Bronchial epithelial cell (primary cell): ENCODE data around the gene PPM1K. TPM values are rescaled to one million over a fixed set of nuclear protein-coding genes. Genes with fewer than 3 reads are reported as not detected.
A peak's percentile ranks its signal among the peaks of the same experiment; 100 is the strongest.

Experiments
- DNase-seq: peaks from one replicate; pipeline ENCODE4 v3.0.0-alpha.2; 2010; ENCODE audit warnings: low read depth
- FAIRE-seq: peaks from 2 replicates; lab custom pipeline; 2011; peaks lifted over from hg19 to GRCh38; lab: Jason Lieb, UNC
- H3K27me3 ChIP-seq: 2 replicates; pipeline ENCODE4 v1.5.1; 2011; ENCODE audit warnings: low read length; ENCODE audit not compliant: control insufficient read depth, insufficient read depth
- H3K36me3 ChIP-seq: 2 replicates; pipeline ENCODE4 v1.5.1; 2011; ENCODE audit warnings: low read length; ENCODE audit not compliant: control insufficient read depth, insufficient read depth
- H3K4me3 ChIP-seq: 2 replicates; pipeline ENCODE4 v1.5.1; 2011; ENCODE audit warnings: mild to moderate bottlenecking, low read depth, low read length, control low read depth
- total RNA-seq: library from RNA; depleted of rRNA; stranded (reverse); fragments of >200 nt; gene quantifications from 2 replicates; pipeline ENCODE4 v1.2.1, GENCODE V29; 2014
- TF ChIP-seq, protein P1 (sequence below): IDR thresholded peaks from 2 replicates; pipeline ENCODE4 v1.5.1; 2011; ENCODE audit warnings: mild to moderate bottlenecking, moderate library complexity, low read length, control low read depth, inconsistent platforms; ENCODE audit not compliant: insufficient read depth, severe bottlenecking

Gene PPM1K
- total RNA-seq, 1 donor from 2014 or later: 9.5 TPM

- H3K27me3 ChIP-seq: no peaks in the 10 kb centered on the region
- TF ChIP-seq, protein P1, sequence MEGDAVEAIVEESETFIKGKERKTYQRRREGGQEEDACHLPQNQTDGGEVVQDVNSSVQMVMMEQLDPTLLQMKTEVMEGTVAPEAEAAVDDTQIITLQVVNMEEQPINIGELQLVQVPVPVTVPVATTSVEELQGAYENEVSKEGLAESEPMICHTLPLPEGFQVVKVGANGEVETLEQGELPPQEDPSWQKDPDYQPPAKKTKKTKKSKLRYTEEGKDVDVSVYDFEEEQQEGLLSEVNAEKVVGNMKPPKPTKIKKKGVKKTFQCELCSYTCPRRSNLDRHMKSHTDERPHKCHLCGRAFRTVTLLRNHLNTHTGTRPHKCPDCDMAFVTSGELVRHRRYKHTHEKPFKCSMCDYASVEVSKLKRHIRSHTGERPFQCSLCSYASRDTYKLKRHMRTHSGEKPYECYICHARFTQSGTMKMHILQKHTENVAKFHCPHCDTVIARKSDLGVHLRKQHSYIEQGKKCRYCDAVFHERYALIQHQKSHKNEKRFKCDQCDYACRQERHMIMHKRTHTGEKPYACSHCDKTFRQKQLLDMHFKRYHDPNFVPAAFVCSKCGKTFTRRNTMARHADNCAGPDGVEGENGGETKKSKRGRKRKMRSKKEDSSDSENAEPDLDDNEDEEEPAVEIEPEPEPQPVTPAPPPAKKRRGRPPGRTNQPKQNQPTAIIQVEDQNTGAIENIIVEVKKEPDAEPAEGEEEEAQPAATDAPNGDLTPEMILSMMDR: no peak
- DNase-seq (no peak), FAIRE-seq (no peak)
- no peaks in the 10 kb centered on the region for H3K36me3 ChIP-seq
- H3K4me3 ChIP-seq: peak overlapping the region; percentile 57
These were observed 511 bp downstream of the PPM1K start for GRCh38 chr4:88283661-88284438.

DNA sequence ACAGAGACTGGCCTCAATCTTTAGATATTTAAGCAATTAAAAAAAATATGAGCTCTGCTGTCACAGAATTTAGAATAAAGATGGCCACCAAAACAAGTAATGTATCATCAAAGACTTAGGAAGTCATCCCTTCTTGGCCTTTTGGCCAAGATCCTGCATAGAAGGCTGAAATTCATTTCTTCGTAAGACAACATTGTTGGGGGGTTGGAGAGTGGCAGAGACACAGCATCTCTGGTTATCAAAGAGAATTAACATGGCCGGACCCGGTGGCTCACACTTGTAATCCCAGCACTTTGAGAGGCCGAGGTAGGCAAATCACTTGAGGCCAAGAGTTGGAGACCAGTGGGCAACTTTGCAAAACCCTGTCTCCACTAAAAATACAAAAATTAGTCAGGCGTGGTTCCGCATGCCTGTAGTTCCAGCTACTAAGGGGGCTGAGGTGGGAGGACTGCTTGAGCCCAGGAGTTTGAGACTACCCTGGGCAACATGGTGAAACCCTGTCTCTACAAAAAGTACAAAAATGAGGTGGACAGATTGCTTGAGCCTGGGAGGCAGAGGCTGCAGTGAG, 4.0 kb downstream of the PPM1K start:
- TF ChIP-seq, protein P1: no peak
- DNase-seq (no peak), FAIRE-seq (no peak)
- Histone ChIP-seq H3K4me3 (no peak overlapping the region), H3K27me3 (no peaks in the 10 kb centered on the region), H3K36me3 (no peaks in the 10 kb centered on the region)

DNA sequence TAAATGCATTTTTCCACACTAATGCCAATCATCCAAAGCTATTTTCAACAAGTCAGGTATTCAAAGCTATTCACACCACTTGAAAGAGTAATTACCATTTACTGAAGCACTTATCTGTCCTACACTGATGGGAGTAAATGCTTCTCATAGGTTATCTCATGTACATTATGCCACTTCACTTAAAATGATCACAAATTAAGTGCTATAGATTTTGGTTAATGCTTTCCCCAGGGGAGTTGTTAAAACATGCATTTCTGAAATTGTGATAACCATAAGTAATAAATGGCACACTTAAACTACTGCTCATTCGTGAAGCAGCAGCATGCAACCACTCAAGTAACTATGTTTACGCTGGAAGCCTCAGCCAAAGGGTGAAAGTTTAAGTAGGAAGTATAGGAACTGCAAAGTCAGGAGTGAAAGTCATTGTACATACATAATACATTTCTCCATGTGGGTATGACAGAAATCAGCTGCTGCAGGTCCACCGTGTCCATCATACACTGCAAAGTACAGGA, 6.6 kb downstream of the PPM1K start:
- FAIRE-seq: peak; percentile 23
- DNase-seq: no peak
- H3K27me3 ChIP-seq: no peaks in the 10 kb centered on the region
- TF ChIP-seq, protein P1: no peak
- no peaks in the 10 kb centered on the region for H3K36me3 ChIP-seq
- no peak overlapping the region for H3K4me3 ChIP-seq

- no peaks in the 10 kb centered on the region for H3K27me3 ChIP-seq
- no peak for DNase-seq
- H3K36me3 ChIP-seq: no peaks in the 10 kb centered on the region
- FAIRE-seq: no peak
- TF ChIP-seq, protein P1: no peak
- H3K4me3 ChIP-seq: no peak overlapping the region
These were observed 7.2 kb downstream of the PPM1K start for GRCh38 chr4:88276952-88277710.

DNA sequence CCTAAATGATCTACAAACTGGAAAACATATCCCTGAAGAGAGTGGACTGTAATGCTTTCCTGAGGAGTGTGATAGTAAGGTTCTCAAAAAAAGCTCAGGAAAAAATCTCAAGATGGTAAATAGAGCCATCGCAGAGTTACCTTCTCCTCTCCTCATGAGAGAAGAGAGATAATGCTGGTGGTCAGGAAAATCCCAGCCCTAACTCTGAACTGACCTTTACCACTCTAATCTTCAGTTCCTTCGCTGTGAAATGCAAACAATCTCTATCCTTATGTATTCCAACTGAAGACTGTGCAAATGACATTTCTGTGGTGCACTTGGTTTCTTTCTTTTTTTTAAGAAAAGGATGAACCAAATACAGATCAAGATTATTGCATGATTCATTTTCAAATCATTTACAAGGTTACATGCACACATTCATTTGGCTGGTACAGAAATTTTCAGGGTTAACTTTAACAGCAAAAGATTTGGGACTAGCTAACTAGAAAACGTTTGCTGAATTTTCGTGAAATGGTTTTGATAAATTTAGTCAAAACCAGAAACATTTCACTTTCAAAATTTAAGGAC, 8.3 kb downstream of the PPM1K start:
- TF ChIP-seq, protein P1: no peak
- H3K4me3 ChIP-seq: no peak overlapping the region
- no peak for FAIRE-seq
- no peaks in the 10 kb centered on the region for H3K27me3 ChIP-seq
- no peaks in the 10 kb centered on the region for H3K36me3 ChIP-seq
- no peak for DNase-seq
